NCI-H460 (cell line): ENCODE data around the gene PLEKHH2. TPM values are rescaled to one million over a fixed set of nuclear protein-coding genes. Genes with fewer than 3 reads are reported as not detected.

Experiments
- DNase-seq: peaks from one replicate; pipeline ENCODE4 v3.0.0-alpha.2; 2016; ENCODE audit warnings: low read depth; ENCODE audit errors: extremely low read depth
- small RNA-seq, 2 experiments: library from RNA; depleted of rRNA; stranded (forward); fragments of <200 nt; gene quantifications; one replicate each; pipeline ENCODE3, GENCODE V24; 2014
- total RNA-seq: library from RNA; depleted of rRNA; stranded (reverse); fragments of >200 nt; shearing (Covaris generic); gene quantifications from 2 replicates; pipeline ENCODE4 v1.2.3, GENCODE V29; 2014; rRNA removed

Gene PLEKHH2
- total RNA-seq, 1 experiment from 2014 or later, result 2.1 TPM

DNA sequence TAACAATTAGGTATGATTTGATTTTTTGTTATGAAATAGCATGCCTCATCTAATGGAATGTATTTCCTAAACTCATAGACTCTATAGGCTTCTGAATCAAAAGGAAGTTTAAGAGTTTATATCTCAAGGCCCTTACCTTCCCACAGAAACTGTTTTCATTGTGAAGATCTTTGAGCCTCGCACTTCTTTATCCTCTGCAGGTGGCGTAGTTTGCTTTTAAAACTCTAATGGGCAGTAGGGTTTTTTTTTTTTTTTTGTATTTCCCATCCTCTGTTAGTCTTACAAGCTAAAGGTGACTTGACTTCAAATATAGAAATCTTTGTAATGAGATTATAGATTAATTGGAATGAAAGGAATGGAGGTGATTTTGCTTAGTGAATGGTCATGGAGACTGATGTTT is 165.1 kb downstream of the PLEKHH2 start:
- no peak for DNase-seq

DNA sequence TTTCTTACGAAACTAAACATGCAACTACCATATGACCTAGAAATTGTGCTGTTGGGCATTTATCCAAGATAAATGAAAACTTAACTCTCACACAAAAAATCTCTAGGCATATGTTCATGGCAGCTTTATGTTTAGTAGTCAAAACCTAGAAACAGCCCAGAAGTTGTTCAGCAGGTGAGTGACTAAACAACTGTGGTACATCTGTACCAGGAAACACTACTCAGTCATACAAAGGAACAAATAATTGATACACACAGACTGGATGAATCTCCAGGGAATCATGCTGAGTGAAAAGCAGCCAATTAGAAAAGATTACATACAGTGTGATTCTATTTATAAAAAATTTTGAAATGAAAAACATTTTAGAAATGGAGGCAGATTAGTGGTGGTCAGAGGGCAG is 166.1 kb downstream of the PLEKHH2 start:
- DNase-seq, result no peak

DNA sequence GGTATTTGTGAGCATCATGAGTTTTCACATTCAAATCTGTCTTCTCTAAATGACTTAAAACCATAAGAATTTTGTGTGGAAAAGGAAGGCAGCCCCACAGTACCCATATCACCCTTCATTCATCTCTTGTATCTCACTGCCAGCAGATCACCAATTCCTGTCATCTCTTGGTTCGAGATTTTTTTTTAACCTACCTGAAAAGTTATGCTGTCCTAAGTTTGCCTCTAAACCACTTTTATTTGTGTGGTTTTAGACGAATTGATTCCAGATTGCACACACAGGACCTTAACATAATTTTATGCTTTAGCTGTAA is 169.6 kb downstream of the PLEKHH2 start:
- DNase-seq, result no peak

DNA sequence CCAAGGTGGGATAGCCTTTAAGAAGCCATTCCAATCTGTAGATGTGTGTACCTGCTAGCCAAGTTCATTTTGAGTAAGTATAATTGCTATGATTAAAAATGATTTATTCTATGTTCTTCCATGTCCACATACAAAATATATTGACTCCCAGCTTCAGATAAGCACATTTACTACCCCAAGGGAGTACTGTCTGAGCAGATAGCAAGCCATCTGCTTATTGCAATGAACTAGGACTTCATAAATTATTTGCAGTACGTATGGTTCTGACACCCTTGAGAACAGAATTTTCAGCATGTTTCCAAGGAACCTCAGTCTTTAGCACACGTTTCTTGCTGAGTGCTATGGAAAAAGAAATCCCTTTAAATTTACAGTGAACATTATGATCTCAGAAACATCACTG is 173.4 kb downstream of the PLEKHH2 start:
- no peak for DNase-seq

DNA sequence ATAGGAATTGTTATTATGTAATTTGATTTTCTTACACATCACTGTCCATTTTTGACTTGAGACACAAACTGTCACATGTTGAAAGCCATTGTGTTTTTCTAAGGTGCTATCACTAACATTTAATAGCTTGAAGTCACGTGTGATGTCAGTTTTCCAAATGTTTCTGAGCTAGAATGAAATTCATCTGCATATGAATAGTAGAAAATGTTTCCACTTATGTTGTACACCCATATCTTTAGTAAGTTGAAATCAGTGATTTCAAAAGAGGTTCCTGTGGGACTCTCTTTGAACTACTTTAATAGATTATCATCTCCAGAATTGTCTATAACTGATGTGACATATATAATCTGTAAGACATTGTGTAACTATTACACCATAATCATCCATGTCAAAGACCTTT is 173.8 kb downstream of the PLEKHH2 start:
- no peak for DNase-seq

DNA sequence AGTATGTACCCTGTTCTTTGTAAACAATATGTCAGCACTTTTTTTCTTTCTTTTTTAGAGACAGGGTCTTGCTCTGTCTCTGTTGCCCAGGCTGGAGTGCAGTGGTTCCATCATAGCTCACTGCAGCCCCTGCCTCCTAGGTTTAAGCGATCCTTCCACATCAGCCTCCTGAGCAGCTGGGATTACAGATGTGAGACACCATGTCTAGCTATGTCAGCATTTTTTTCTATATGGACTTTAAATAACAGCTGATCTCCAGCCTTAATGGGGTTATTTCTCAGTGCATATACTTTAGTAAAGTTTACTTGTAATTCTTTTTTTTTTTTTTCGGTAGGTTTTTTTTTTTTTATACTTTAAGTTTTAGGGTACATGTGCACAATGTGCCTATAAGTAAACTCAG is 174.9 kb downstream of the PLEKHH2 start:
- no peak for DNase-seq

DNA sequence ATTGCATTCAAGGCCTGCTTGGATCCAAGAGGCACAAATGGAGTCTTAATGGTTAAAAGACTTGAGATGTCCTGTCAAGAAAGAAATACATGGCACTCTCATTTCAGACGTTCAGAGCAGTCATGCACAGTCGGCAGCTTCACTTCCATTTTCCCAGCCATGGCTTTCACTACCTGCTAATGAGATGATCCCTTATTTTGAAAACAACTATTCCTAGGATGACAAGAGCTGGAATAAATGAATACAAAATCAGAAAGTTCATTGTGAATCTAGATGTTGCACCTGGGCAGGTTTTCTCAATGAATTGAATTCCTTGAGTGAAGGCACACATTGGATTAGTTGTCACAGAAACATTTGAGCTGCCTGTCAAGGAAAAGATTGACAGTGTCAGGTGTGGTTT is 175.9 kb downstream of the PLEKHH2 start:
- DNase-seq, result no peak

DNA sequence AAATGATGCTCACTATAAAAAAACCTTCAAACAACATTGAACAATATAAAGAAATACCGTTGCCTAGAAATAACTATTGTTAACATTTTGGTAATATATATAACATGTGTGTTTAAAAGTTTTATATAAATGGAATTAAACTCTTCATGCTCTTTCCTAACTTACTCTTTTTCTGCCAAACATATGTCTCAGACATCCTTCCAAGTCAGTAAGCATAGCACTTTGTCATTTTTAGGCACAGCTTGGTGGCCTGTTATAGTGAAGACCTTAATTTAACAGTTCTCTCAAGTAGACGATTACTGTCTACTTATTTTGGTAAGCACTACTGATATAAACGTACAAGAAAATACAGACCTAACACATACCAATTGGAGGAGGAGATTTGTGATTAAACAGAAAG is 177.7 kb downstream of the PLEKHH2 start:
- no peak for DNase-seq

Small RNA genes lying within 50 kb of the gene (small RNA-seq; reads per million reads assigned to genes)
- gene RF00019 (0 reads per million in 2 experiments), gene RN7SKP66 (0 reads per million in 2 experiments)

Other genes starting within 250 kb of the PLEKHH2 start
- 18.5 and 27.9 TPM in 2 replicates for gene THADA, start 41.2 kb upstream of the PLEKHH2 start, total RNA-seq
- gene C1GALT1C1L, start 39.2 kb downstream of the PLEKHH2 start, total RNA-seq, result 1.3 and 2.0 TPM in 2 replicates
- 35.0 and 40.4 TPM in 2 replicates for gene DYNC2LI1, start 136.8 kb downstream of the PLEKHH2 start, total RNA-seq
- gene ABCG5, start 201.6 kb downstream of the PLEKHH2 start, total RNA-seq, result not detected in 2 replicates
- not detected in 2 replicates for gene ABCG8, start 201.7 kb downstream of the PLEKHH2 start, total RNA-seq